OCI-LY3 (cell line): ENCODE measurements around the gene COMMD4.

Source experiments
- H2AFZ ChIP-seq: fragments of 200-600, 300-600 bp; shearing (Covaris generic); 2 replicates; pipeline ENCODE4 v1.6.0; 2014; ENCODE audit warnings: antibody characterized with exemption, low read depth, low read length
- H3K27ac ChIP-seq: fragments of 200-600, 300-600 bp; sonication (generic); 2 replicates; pipeline ENCODE4 v1.5.1; 2014; ENCODE audit warnings: mild to moderate bottlenecking, low read length, moderate library complexity, mixed read lengths
- H3K27me3 ChIP-seq: fragments of 200-600, 300-600 bp; sonication (generic); 2 replicates; pipeline ENCODE4 v1.6.1; 2014; ENCODE audit warnings: low read depth, low read length, mixed read lengths
- H3K36me3 ChIP-seq: fragments of 200-600, 300-600 bp; sonication (generic); replicated peaks from 2 replicates; pipeline ENCODE3; 2014; ENCODE audit warnings: low read depth, low read length, mixed read lengths
- H3K4me1 ChIP-seq: fragments of 300-600, 200-600 bp; sonication (generic); 2 replicates; pipeline ENCODE4 v1.6.1; 2014; ENCODE audit warnings: low read length, mixed read lengths
- H3K4me2 ChIP-seq: fragments of 200-600, 300-600 bp; sonication (generic); 2 replicates; pipeline ENCODE4 v1.6.1; 2014; ENCODE audit warnings: low read length, mixed read lengths
- H3K4me3 ChIP-seq: fragments of 300-600, 200-600 bp; sonication (generic); 2 replicates; pipeline ENCODE4 v1.5.1; 2014; ENCODE audit warnings: antibody characterized with exemption, mild to moderate bottlenecking, low read length, moderate library complexity
- H3K79me2 ChIP-seq: fragments of 300-600, 200-600 bp; shearing (Covaris generic); 2 replicates; pipeline ENCODE4 v1.6.1; 2014; ENCODE audit warnings: mild to moderate bottlenecking, low read length, mixed read lengths
- H3K9ac ChIP-seq: fragments of 300-600, 200-600 bp; shearing (Covaris generic); 2 replicates; pipeline ENCODE4 v1.6.0; 2014; ENCODE audit warnings: mild to moderate bottlenecking, low read length, moderate library complexity
- H3K9me3 ChIP-seq: fragments of 200-600, 300-600 bp; shearing (Covaris generic); 2 replicates; pipeline ENCODE4 v1.6.1; 2014; ENCODE audit warnings: low read length, mixed read lengths; ENCODE audit not compliant: insufficient read depth
- H4K20me1 ChIP-seq: fragments of 200-600, 300-600 bp; sonication (generic); 2 replicates; pipeline ENCODE4 v1.6.1; 2016; ENCODE audit warnings: low read length, mixed read lengths; ENCODE audit not compliant: insufficient read depth
- CTCF ChIP-seq: fragments of 200-600, 300-600 bp; sonication (generic); IDR thresholded peaks from 2 replicates; pipeline ENCODE4 v1.5.1; 2014; ENCODE audit warnings: antibody characterized with exemption, low read length, low read depth
- EZH2phosphoT487 ChIP-seq: fragments of 200-600 bp; shearing (Covaris generic); IDR thresholded peaks from 2 replicates; pipeline ENCODE4 v1.6.1; 2018; ENCODE audit warnings: antibody characterized with exemption, mixed run types, low read depth

COMMD4 gene

GRCh38 chr15:75353604-75354003 lies 17.7 kb downstream of the COMMD4 start:
- H3K27ac ChIP-seq: no peak overlapping the region
- TF ChIP-seq CTCF (no peak), EZH2phosphoT487 (no peak)
- no peaks in the 10 kb centered on the region for H3K9me3 ChIP-seq
- peaks cover 6% of the 10 kb centered on the region for H3K36me3 ChIP-seq
- no peaks in the 10 kb centered on the region for H3K27me3 ChIP-seq
- H3K79me2 ChIP-seq: no peaks in the 10 kb centered on the region
- H4K20me1 ChIP-seq: no peaks in the 10 kb centered on the region
- no peak overlapping the region for H3K4me3 ChIP-seq
- H2AFZ ChIP-seq: no peak overlapping the region
- no peak overlapping the region for H3K4me2 ChIP-seq
- H3K9ac ChIP-seq: no peak overlapping the region
- H3K4me1 ChIP-seq: peaks cover 5% of the 10 kb centered on the region; the same call in 1 of the 2 replicates

GRCh38 chr15:75354454-75354853 lies 18.6 kb downstream of the COMMD4 start:
- no peak overlapping the region for H2AFZ ChIP-seq
- no peaks in the 10 kb centered on the region for H3K27me3 ChIP-seq
- peaks cover 5% of the 10 kb centered on the region; the same call in 1 of the 2 replicates for H3K4me1 ChIP-seq
- H3K79me2 ChIP-seq: no peaks in the 10 kb centered on the region
- H3K4me3 ChIP-seq: no peak overlapping the region
- H3K9me3 ChIP-seq: no peaks in the 10 kb centered on the region
- H3K36me3 ChIP-seq: peaks cover 6% of the 10 kb centered on the region
- H3K27ac ChIP-seq: no peak overlapping the region
- TF ChIP-seq CTCF: no peak
- no peak for TF ChIP-seq EZH2phosphoT487
- no peaks in the 10 kb centered on the region for H4K20me1 ChIP-seq
- H3K4me2 ChIP-seq: no peak overlapping the region
- no peak overlapping the region for H3K9ac ChIP-seq

DNA sequence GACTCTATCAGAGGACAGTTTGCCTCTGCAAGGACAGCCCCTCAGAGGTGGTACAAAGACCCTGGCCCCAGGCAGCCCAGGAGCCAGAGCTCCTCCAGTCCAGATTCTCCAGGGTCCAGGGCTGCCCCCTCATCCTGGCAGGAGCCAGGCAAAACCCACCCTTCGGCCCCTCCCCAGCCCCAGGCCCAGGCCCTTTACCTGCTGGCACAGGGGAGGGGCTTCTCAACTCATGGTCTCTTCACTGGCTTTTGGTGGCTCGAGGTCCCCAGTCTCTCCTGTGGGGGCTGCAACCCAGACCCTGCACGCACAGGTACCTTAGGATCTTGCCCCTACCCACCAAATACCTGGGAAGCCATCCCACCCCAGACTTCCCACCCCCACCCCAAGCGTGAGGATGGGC lies 19.5 kb downstream of the COMMD4 start:
- H3K4me2 ChIP-seq: no peak overlapping the region
- no peak overlapping the region for H3K4me3 ChIP-seq
- peaks cover 6% of the 10 kb centered on the region for H3K36me3 ChIP-seq
- H4K20me1 ChIP-seq: no peaks in the 10 kb centered on the region
- H2AFZ ChIP-seq: no peak overlapping the region
- no peak overlapping the region for H3K9ac ChIP-seq
- H3K9me3 ChIP-seq: no peaks in the 10 kb centered on the region
- no peak overlapping the region for H3K27ac ChIP-seq
- TF ChIP-seq CTCF (no peak), EZH2phosphoT487 (no peak)
- H3K27me3 ChIP-seq: no peaks in the 10 kb centered on the region
- H3K4me1 ChIP-seq: no peaks in the 10 kb centered on the region
- H3K79me2 ChIP-seq: no peaks in the 10 kb centered on the region

DNA sequence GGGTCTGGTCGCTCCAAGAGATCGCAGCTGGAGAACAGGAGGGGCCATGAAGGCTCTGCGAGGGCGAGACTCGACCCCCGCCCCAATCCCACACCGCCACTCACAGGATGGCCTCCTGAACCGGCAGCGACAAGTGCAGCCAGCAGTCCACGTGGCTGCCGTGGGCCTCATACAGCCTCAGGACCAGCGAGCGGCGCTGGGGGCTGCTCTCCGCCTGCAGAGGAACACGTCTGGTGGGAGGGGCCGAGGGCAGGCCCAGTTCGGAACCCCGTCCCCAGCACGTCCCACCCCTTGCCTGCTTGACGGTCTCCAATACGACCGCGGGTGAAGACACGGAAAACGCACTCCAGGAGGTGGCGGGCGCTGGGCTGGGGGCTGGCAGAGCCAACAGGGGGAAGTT lies 20.1 kb downstream of the COMMD4 start:
- H4K20me1 ChIP-seq: no peaks in the 10 kb centered on the region
- no peak overlapping the region for H2AFZ ChIP-seq
- H3K27me3 ChIP-seq: no peaks in the 10 kb centered on the region
- no peaks in the 10 kb centered on the region for H3K4me1 ChIP-seq
- TF ChIP-seq EZH2phosphoT487 (no peak), CTCF (no peak)
- no peak overlapping the region for H3K4me2 ChIP-seq
- H3K4me3 ChIP-seq: no peak overlapping the region
- no peaks in the 10 kb centered on the region for H3K79me2 ChIP-seq
- peaks cover 6% of the 10 kb centered on the region for H3K36me3 ChIP-seq
- no peak overlapping the region for H3K27ac ChIP-seq
- H3K9me3 ChIP-seq: no peaks in the 10 kb centered on the region
- H3K9ac ChIP-seq: no peak overlapping the region
